NCI-H510A (cell line): ENCODE results near the gene BPIFB6.
"Not testable (repeated sequence)": the region's sequence is repeated elsewhere in the genome, so short reads cannot be mapped to it uniquely, and the experiment has no call there.

ENCODE experiments used
- DNase-seq: peaks from one replicate; lab custom pipeline; 2025; lab: John Stamatoyannopoulos, UW

Gene BPIFB6

DNA sequence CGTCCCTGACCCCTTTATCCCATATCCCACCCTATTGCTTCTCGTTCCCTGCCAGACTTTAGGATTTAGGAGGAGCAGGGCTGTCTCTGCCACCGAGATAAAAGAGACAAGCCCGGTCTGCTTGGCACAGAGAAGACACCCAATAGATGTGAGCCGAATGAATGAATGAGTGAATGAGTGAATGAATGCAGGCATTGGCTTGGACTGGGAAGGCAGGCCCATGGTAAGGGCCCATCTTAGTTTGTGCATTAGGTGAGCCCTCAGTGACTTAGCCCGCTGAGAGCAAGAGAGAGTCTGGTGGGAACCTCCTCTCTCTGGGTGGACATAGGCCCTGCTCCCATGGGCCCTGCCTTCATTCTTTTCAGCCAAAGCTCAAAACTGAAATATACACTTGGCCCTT, 879 bp upstream of the BPIFB6 start:
- DNase-seq: no peak

DNA sequence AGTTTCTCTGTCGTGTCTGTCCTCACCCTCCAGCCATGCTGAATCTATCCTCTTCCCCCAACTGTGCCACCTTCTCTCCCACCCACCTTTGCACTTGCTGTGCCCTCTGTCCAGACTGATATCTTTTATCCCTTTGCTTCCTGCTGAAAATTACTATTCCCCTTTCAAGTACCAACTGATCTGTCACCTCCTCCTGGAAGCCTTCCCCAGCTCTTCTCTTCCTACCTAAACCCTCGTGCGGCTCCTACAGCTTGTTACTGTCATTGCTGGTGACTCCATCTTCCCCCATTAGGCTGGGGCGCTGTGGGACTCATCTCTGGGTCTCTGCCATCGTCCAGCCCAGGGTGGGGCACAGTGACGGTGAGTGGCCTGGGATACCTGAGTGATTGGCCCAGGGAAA, 1.1 kb downstream of the BPIFB6 start:
- DNase-seq: no peak

DNA sequence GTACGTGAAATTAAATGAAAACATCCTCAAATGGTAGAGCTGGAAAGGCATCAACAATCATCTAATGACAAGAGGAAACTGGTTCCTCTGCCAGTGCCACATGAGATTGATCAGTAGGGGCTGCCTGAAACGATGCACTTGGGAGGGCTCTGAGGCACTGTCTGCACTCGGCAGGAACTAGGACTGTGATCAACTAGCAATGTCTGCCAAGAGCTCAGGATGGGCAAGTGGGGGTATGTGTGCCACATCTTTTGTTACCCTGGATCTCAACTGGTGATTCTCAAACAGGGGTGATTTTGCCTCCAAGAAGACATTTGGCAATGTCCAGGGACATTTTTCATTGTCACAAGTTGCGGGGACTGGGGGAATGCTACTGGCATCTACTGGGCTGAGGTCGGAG, 1.9 kb downstream of the BPIFB6 start:
- DNase-seq: no peak

- DNase-seq: no peak
These were observed 2.7 kb downstream of the BPIFB6 start for GRCh38 chr20:33034115-33034514.

DNA sequence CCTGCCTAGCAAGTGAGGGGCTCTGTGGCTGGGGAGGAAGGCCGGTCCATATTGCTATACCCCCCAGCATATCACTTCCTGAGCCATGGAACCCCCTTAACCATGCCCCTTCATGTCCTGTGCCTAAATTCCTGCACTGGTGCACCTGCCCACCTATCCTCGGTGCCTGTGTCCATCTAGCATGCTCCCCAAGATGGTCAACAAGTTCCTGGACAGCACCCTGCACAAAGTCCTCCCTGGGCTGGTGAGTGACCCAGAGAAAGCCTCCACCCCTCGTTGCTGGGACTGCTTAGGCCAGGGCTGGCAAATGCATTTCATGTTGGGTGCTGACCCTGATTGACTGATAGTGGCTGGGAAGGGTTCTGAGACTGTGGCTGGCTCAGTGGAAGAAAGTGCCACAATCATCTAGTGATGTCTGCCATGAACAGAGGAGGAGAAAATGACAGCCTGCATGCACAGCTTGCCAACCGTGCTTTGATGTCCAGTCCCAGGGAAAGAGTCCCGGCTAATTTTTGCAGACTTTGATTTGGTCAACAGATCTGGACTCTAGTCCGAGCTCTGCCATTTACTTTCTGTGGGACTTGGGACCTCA, 3.5 kb downstream of the BPIFB6 start:
- no peak for DNase-seq

GRCh38 chr20:33037456-33037855, 6.0 kb downstream of the BPIFB6 start:
- no peak for DNase-seq

GRCh38 chr20:33038243-33038642, 6.8 kb downstream of the BPIFB6 start:
- DNase-seq: no peak

DNA sequence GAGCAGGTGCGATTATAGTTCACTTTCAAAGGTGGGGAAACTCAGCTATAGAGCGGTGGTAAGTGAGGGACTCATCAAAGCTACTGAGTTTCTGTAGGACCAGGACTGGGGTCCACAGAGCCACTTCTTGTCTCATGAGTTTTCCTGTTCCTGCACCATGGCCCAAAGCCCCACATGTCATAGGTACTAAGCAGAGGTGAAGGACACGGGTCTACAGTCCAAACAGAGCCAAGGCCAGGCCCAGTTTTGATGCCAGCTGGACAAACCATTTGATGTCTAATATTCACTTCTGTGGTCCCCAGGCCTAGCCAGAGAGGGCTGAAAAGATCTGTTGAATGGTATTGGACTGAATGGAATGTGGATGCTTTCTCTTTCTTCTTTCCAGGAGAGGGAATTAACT, 11.0 kb downstream of the BPIFB6 start:
- no peak for DNase-seq

DNA sequence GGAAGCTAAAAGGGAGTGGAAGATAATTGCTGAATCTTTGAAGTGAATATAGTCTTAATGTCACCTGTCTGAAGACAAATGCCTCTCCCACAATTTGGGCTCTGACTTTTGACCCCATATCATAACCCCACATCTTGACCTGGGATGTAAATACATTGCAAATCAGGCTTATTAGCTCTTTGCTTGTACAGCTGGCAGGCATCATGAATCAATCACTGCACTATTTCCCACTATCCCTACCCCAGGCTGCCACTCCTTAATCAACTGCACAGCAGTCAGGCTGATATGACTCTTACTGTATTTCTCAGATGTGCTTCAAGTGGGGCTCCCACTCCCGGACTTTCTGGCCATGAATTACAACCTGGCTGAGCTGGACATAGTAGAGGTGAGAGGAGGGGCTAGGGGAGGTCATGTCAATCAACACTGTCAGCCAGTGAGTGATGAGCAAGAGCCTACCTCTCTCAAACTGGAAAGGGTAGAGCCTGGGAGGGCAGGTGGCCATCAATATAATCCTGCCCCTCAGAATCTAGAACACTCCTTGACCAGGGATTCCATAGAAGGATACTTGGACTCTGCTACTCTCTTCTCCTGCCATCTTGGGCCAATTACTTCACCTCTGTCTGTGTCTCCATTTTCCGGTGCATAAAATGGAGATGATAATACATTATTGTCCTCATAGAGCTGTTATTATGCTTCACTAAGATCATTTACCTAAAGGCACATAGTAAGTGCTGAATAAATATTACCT, 11.7 kb downstream of the BPIFB6 start:
- no peak for DNase-seq

- DNase-seq: no peak
These were observed 12.3 kb downstream of the BPIFB6 start for GRCh38 chr20:33043731-33044181.

- DNase-seq: not testable (repeated sequence)
These were observed 13.8 kb downstream of the BPIFB6 start for GRCh38 chr20:33045129-33045721.

DNA sequence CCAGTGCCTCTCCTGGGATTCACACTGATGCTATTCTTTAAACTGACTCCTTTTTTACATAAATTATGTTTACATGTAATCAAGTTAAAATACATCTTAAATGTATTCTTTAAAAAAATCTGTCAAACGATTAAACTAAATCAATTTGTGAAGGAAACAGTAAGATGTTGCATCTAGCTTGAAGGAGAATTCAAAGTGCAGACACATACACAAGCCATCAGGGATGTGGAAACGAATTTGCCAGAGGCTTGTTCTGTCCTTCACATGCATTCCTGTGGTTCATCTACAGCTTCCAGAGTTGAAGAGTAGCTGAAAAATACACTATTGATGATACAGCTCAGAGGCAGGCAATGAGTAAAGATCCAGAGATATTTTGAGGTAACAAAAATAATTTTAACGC, 15.0 kb downstream of the BPIFB6 start:
- no peak for DNase-seq

GRCh38 chr20:33051333-33051732, 19.9 kb downstream of the BPIFB6 start:
- no peak for DNase-seq

GRCh38 chr20:33053291-33054106, 22.1 kb downstream of the BPIFB6 start, which contains the start of gene BPIFB3:
Gene BPIFB3 (plus strand): TSS chr20:33053903. CDS start chr20:33055436, 1,533 bp downstream.
- no peak for DNase-seq

GRCh38 chr20:33054381-33054780, 22.9 kb downstream of the BPIFB6 start:
- no peak for DNase-seq

GRCh38 chr20:33054791-33055190, 23.3 kb downstream of the BPIFB6 start:
- no peak for DNase-seq

GRCh38 chr20:33059136-33059535, 27.7 kb downstream of the BPIFB6 start:
- no peak for DNase-seq

- DNase-seq: no peak
These were observed 28.4 kb downstream of the BPIFB6 start for GRCh38 chr20:33059741-33060390.

GRCh38 chr20:33061658-33062028, 30.2 kb downstream of the BPIFB6 start:
- no peak for DNase-seq

- no peak for DNase-seq
These were observed 30.8 kb downstream of the BPIFB6 start for GRCh38 chr20:33062105-33062824.

- DNase-seq: no peak
These were observed 31.3 kb downstream of the BPIFB6 start for GRCh38 chr20:33062825-33063149.
